ENCODE results near the gene CD8B.

- no peak for TF ChIP-seq CTCF (conservative IDR thresholded peaks at IDR 0.05 in 1 of 2, IDR thresholded peaks at IDR 0.05 in 1 of 2; ENCODE audit: low read depth in 1 of 2, low read length in 2 of 2)
- TF ChIP-seq EZH2 (IDR thresholded peaks at IDR 0.05; ENCODE audit: low read length, missing control alignments) = no peak
Measured at GRCh38 chr2:86772611-86773010, 89.1 kb downstream of the CD8B start.
